Astrocyte (in vitro differentiated cells and primary cell): ENCODE data around the gene KSR2. TPM values are rescaled to one million over a fixed set of nuclear protein-coding genes. Genes with fewer than 3 reads are reported as not detected.

Experiments used
- DNase-seq: peaks from one replicate; pipeline ENCODE4 v3.0.0-alpha.2; 2010; ENCODE audit warnings: low read depth
- FAIRE-seq: peaks from 2 replicates; lab custom pipeline; 2011; peaks lifted over from hg19 to GRCh38; lab: Jason Lieb, UNC
- H2AFZ ChIP-seq: 2 replicates; pipeline ENCODE4 v1.6.0; 2012; ENCODE audit warnings: low read depth, low read length, inconsistent platforms
- H3K27ac ChIP-seq: 2 replicates; pipeline ENCODE4 v1.5.1; 2011; ENCODE audit warnings: low read depth, low read length, inconsistent platforms
- H3K27me3 ChIP-seq: 2 replicates; pipeline ENCODE4 v1.6.0; 2011; ENCODE audit warnings: low read length, inconsistent platforms; ENCODE audit not compliant: insufficient read depth
- H3K36me3 ChIP-seq: 2 replicates; pipeline ENCODE4 v1.5.1; 2011; ENCODE audit warnings: low read length, inconsistent platforms; ENCODE audit not compliant: insufficient read depth
- H3K4me1 ChIP-seq: 2 replicates; pipeline ENCODE4 v1.5.1; 2011; ENCODE audit warnings: low read length, inconsistent platforms; ENCODE audit not compliant: insufficient read depth
- H3K4me2 ChIP-seq: 2 replicates; pipeline ENCODE4 v1.6.0; 2012; ENCODE audit warnings: low read length, inconsistent platforms
- H3K4me3 ChIP-seq: 2 replicates; pipeline ENCODE4 v1.5.1; 2011; ENCODE audit warnings: low read depth, mild to moderate bottlenecking, low read length, inconsistent platforms; ENCODE audit not compliant: insufficient read depth
- H3K79me2 ChIP-seq: 2 replicates; pipeline ENCODE4 v1.6.0; 2012; ENCODE audit warnings: mild to moderate bottlenecking, low read length, inconsistent platforms; ENCODE audit not compliant: insufficient read depth
- H3K9ac ChIP-seq: 2 replicates; pipeline ENCODE4 v1.6.0; 2012; ENCODE audit warnings: mild to moderate bottlenecking, low read length, inconsistent platforms
- H3K9me3 ChIP-seq: 2 replicates; pipeline ENCODE4 v1.5.1; 2012; ENCODE audit warnings: low read depth, mild to moderate bottlenecking, low read length, inconsistent platforms; ENCODE audit not compliant: insufficient read depth
- H4K20me1 ChIP-seq: 2 replicates; pipeline ENCODE4 v1.6.0; 2012; ENCODE audit warnings: low read length, inconsistent platforms; ENCODE audit not compliant: insufficient read depth
- H3K27ac Mint-ChIP-seq: one replicate; pipeline ENCODE4 v1.8.0; 2021; ENCODE audit warnings: mild to moderate bottlenecking, mixed read lengths; ENCODE audit not compliant: unreplicated experiment
- H3K27me3 Mint-ChIP-seq: one replicate; pipeline ENCODE4 v1.8.0; 2021; ENCODE audit warnings: low read depth, mixed read lengths; ENCODE audit not compliant: unreplicated experiment
- H3K36me3 Mint-ChIP-seq: one replicate; pipeline ENCODE4 v1.8.0; 2021; ENCODE audit warnings: low read depth, mixed read lengths; ENCODE audit not compliant: unreplicated experiment
- H3K4me1 Mint-ChIP-seq: one replicate; pipeline ENCODE4 v1.8.0; 2021; ENCODE audit warnings: low read depth, mixed read lengths; ENCODE audit not compliant: unreplicated experiment
- H3K4me3 Mint-ChIP-seq: one replicate; pipeline ENCODE4 v1.8.0; 2021; ENCODE audit warnings: mild to moderate bottlenecking, moderate library complexity, mixed read lengths; ENCODE audit not compliant: unreplicated experiment
- H3K9me3 Mint-ChIP-seq: one replicate; pipeline ENCODE4 v1.8.0; 2021; ENCODE audit warnings: mild to moderate bottlenecking, mixed read lengths; ENCODE audit not compliant: unreplicated experiment
- CTCF ChIP-seq: IDR thresholded peaks from 2 replicates; pipeline ENCODE4 v1.5.1; 2011; ENCODE audit warnings: low read depth, mild to moderate bottlenecking, inconsistent platforms, low read length, moderate library complexity; ENCODE audit not compliant: insufficient read depth
- EZH2 ChIP-seq: IDR thresholded peaks from 2 replicates; pipeline ENCODE4 v1.6.1; 2012; ENCODE audit warnings: mild to moderate bottlenecking, low read length, inconsistent platforms; ENCODE audit not compliant: insufficient read depth
- total RNA-seq: library from RNA; stranded (reverse); gene quantifications from 2 replicates; pipeline ENCODE4 v1.2.1, GENCODE V29; 2021

The KSR2 gene
- total RNA-seq, 1 donor from 2014 or later: 0.98 TPM

GRCh38 chr12:117707861-117708260 lies 260.9 kb downstream of the KSR2 start:
- H3K27ac Mint-ChIP-seq: no peak overlapping the region
- no peaks in the 10 kb centered on the region for H3K9me3 Mint-ChIP-seq
- Histone ChIP-seq H2AFZ (no peak overlapping the region), H3K27me3 (no peaks in the 10 kb centered on the region), H3K4me1 (no peaks in the 10 kb centered on the region), H3K27ac (no peak overlapping the region), H3K36me3 (no peaks in the 10 kb centered on the region), H4K20me1 (no peaks in the 10 kb centered on the region), H3K79me2 (no peaks in the 10 kb centered on the region), H3K9me3 (no peaks in the 10 kb centered on the region), H3K4me3 (no peak overlapping the region), H3K9ac (no peak overlapping the region), H3K4me2 (no peak overlapping the region)
- H3K4me3 Mint-ChIP-seq: no peak overlapping the region
- no peaks in the 10 kb centered on the region for H3K36me3 Mint-ChIP-seq
- H3K4me1 Mint-ChIP-seq: no peaks in the 10 kb centered on the region
- no peak for FAIRE-seq
- H3K27me3 Mint-ChIP-seq: peaks cover 10% of the 10 kb centered on the region
- TF ChIP-seq CTCF: no peak
- TF ChIP-seq EZH2: no peak
- no peak for DNase-seq

GRCh38 chr12:117703584-117703983 lies 265.2 kb downstream of the KSR2 start:
- FAIRE-seq (no peak), DNase-seq (no peak)
- Histone ChIP-seq H3K4me1 (no peaks in the 10 kb centered on the region), H3K27ac (no peak overlapping the region), H4K20me1 (no peaks in the 10 kb centered on the region), H3K9ac (no peak overlapping the region), H3K4me3 (no peak overlapping the region), H3K79me2 (no peaks in the 10 kb centered on the region), H3K9me3 (no peaks in the 10 kb centered on the region), H3K4me2 (no peak overlapping the region), H2AFZ (no peak overlapping the region), H3K27me3 (no peaks in the 10 kb centered on the region), H3K36me3 (no peaks in the 10 kb centered on the region)
- TF ChIP-seq EZH2 (no peak), CTCF (no peak)
- no peak overlapping the region for H3K4me3 Mint-ChIP-seq
- H3K36me3 Mint-ChIP-seq: no peaks in the 10 kb centered on the region
- no peak overlapping the region for H3K27ac Mint-ChIP-seq
- H3K4me1 Mint-ChIP-seq: no peaks in the 10 kb centered on the region
- no peaks in the 10 kb centered on the region for H3K9me3 Mint-ChIP-seq
- H3K27me3 Mint-ChIP-seq: no peaks in the 10 kb centered on the region

- no peak for FAIRE-seq
- no peaks in the 10 kb centered on the region for H3K36me3 ChIP-seq
- H3K79me2 ChIP-seq: no peaks in the 10 kb centered on the region
- Mint-ChIP-seq H3K4me1 (no peaks in the 10 kb centered on the region), H3K27me3 (no peaks in the 10 kb centered on the region), H3K9me3 (no peaks in the 10 kb centered on the region), H3K27ac (no peak overlapping the region), H3K36me3 (no peaks in the 10 kb centered on the region), H3K4me3 (no peak overlapping the region)
- no peak overlapping the region for H2AFZ ChIP-seq
- H3K9ac ChIP-seq: no peak overlapping the region
- no peak overlapping the region for H3K4me3 ChIP-seq
- no peak for DNase-seq
- H3K27ac ChIP-seq: no peak overlapping the region
- no peaks in the 10 kb centered on the region for H4K20me1 ChIP-seq
- H3K9me3 ChIP-seq: no peaks in the 10 kb centered on the region
- TF ChIP-seq CTCF (no peak), EZH2 (no peak)
- no peak overlapping the region for H3K4me2 ChIP-seq
- H3K27me3 ChIP-seq: no peaks in the 10 kb centered on the region
- H3K4me1 ChIP-seq: no peaks in the 10 kb centered on the region
These were observed 266.0 kb downstream of the KSR2 start for GRCh38 chr12:117702741-117703140.
